OCI-LY7 (cell line): ENCODE data around the gene COA3.

ENCODE experiments used
- CTCF ChIP-seq: fragments of 200-600 bp; sonication (generic); conservative IDR thresholded peaks from 2 replicates; pipeline ENCODE4 v1.5.1; 2014; ENCODE audit warnings: mild to moderate bottlenecking, antibody characterized with exemption, low read length, moderate library complexity, mixed read lengths
- EZH2phosphoT487 ChIP-seq: fragments of 200-600 bp; sonication (generic); IDR thresholded peaks from 2 replicates; pipeline ENCODE4 v1.6.1; 2018; ENCODE audit warnings: low read depth, borderline replicate concordance, mild to moderate bottlenecking, mixed run types, antibody characterized with exemption, low read length, moderate library complexity, mixed read lengths

- TF ChIP-seq CTCF = peak; percentile 85
- TF ChIP-seq EZH2phosphoT487 = no peak
Observed at GRCh38 chr17:42843358-42843934, 44.9 kb upstream of the COA3 start.
